ENCODE results near the gene SMC6. TPM values are rescaled to one million over a fixed set of nuclear protein-coding genes. Genes with fewer than 3 reads are reported as not detected.

The SMC6 gene
- total RNA-seq, 5 donors from 2014 or later (not counting 1 experiment from before 2014, with no cell fraction given) = 14.1 to 22.8 (median 18.1) TPM

DNA sequence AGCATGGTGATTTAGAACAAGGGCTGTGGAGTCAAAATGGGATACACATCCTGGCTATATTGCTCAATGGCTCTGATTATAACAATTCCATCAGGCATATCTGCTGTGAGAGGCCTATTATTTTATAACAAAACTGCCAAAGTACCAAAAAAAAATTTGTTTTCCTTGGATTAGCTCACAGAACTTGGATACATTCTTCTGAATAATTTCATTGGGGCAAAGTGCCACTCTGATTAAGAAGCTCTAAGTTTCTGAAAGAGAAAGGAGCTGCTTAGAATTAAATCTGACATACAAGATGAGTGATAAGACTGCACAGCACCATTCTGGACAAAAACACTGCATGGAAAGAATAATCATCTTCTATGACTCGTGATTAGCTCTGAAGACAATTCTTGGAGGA, 85.7 kb downstream of the SMC6 start:
- no peaks in the 10 kb centered on the region for H3K9me3 Mint-ChIP-seq
- Histone ChIP-seq H3K27ac (ENCODE audit: low read length) (no peak overlapping the region), H3K4me3 (ENCODE audit: control insufficient read depth in 1 of 2, extremely low read depth in 1 of 2, low read length in 1 of 2) (no peak overlapping the region), H3K9me3 (no peaks in the 10 kb centered on the region), H3K36me3 (ENCODE audit: control insufficient read depth in 2 of 2, extremely low read depth in 1 of 2, insufficient read depth in 1 of 2, low read length in 1 of 2) (peaks cover 0 to 26% of the 10 kb centered on the region in 2 donors), H3K4me1 (ENCODE audit: control insufficient read depth in 1 of 2, extremely low read depth in 1 of 2, insufficient read depth in 2 of 2, low read length in 2 of 2) (no peaks in the 10 kb centered on the region), H3K27me3 (replicated peaks in 1 of 2; ENCODE audit: control insufficient read depth in 2 of 2, extremely low read depth in 1 of 2, insufficient read depth in 2 of 2, low read length in 1 of 2) (no peaks in the 10 kb centered on the region)
- no peak overlapping the region for H3K27ac Mint-ChIP-seq
- H3K4me1 Mint-ChIP-seq = no peaks in the 10 kb centered on the region
- no peak overlapping the region for H3K4me3 Mint-ChIP-seq
- H3K27me3 Mint-ChIP-seq = no peaks in the 10 kb centered on the region
- WGBS (ENCODE audit: insufficient coverage) = no CpG with 5 or more reads among the region's 1 CpG
- POLR2A ChIA-PET = no interaction called here
- ATAC-seq (replicated peaks in 1 of 4) = no peak
- DNase-seq = no peak
- CTCF ChIA-PET = interaction anchor here (0.8 to 7.3 kb wide), 3 partner anchors 20 to 23 kb away, joined by 3 to 84 read pairs (median 3); no protein-coding TSS in a partner anchor
- peaks cover 48% of the 10 kb centered on the region for H3K36me3 Mint-ChIP-seq

DNA sequence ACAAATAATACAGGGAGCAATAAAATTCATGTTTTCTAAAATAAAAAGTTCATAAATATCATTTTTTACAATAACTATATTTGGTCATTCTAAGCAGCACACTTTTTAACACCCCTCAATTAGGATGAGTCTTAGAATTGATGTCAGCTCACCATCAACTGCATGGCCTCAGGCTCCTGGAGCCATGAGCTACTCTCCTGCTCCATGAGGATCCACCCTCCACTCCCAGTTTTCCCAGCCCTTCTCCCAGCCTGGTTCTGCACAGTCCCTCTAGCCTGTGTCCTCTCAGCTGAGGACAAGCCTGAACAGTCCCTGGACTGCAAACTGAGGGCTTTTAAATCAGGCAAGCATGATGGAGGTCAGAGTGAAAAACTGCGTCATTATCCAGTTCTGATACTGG, 89.1 kb downstream of the SMC6 start:
- H3K36me3 ChIP-seq (ENCODE audit: control insufficient read depth in 2 of 2, extremely low read depth in 1 of 2, insufficient read depth in 1 of 2, low read length in 1 of 2) = peaks cover 0 to 36% of the 10 kb centered on the region in 2 donors
- H3K27me3 Mint-ChIP-seq = no peaks in the 10 kb centered on the region
- no peak for ATAC-seq (replicated peaks in 1 of 4)

DNA sequence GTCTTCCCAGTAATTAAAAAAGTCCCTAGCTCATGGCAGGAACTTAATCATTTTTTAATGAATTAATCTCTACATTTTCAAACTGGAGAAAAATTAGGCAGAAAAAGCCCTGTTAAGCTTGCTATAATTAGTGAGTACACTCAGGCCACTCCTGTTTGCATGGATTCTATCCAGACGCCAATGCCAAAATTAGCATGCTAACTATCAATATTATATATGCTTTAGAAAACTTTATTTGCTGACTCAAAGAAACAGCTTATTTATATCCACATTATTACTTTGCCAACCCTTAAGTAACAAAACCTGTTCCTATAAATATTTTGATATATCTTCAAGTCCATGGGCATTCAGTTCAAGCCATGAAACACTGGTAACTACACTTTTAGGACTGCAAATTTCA, 90.9 kb downstream of the SMC6 start:
- CTCF ChIA-PET = interaction anchor here (0.8 to 3.3 kb wide), 2 partner anchors 8 to 9 kb away, joined by 3 to 23 read pairs; no protein-coding TSS in a partner anchor
- no peak overlapping the region for H3K27ac Mint-ChIP-seq
- Histone ChIP-seq H3K27me3 (replicated peaks in 1 of 2; ENCODE audit: control insufficient read depth in 2 of 2, extremely low read depth in 1 of 2, insufficient read depth in 2 of 2, low read length in 1 of 2) (no peaks in the 10 kb centered on the region), H3K4me1 (ENCODE audit: control insufficient read depth in 1 of 2, extremely low read depth in 1 of 2, insufficient read depth in 2 of 2, low read length in 2 of 2) (no peaks in the 10 kb centered on the region), H3K4me3 (ENCODE audit: control insufficient read depth in 1 of 2, extremely low read depth in 1 of 2, low read length in 1 of 2) (no peak overlapping the region), H3K9me3 (no peaks in the 10 kb centered on the region), H3K27ac (ENCODE audit: low read length) (no peak overlapping the region), H3K36me3 (ENCODE audit: control insufficient read depth in 2 of 2, extremely low read depth in 1 of 2, insufficient read depth in 1 of 2, low read length in 1 of 2) (peaks cover 0 to 28% of the 10 kb centered on the region in 2 donors)
- H3K4me3 Mint-ChIP-seq = no peak overlapping the region
- no CpG with 5 or more reads among the region's 1 CpG for WGBS (ENCODE audit: insufficient coverage)
- DNase-seq (no peak), ATAC-seq (replicated peaks in 1 of 4) (no peak)
- H3K27me3 Mint-ChIP-seq = no peaks in the 10 kb centered on the region
- peaks cover 42% of the 10 kb centered on the region for H3K36me3 Mint-ChIP-seq
- no peaks in the 10 kb centered on the region for H3K4me1 Mint-ChIP-seq
- H3K9me3 Mint-ChIP-seq = no peaks in the 10 kb centered on the region
- POLR2A ChIA-PET = no interaction called here

More for the DNA sequence above, 89.1 kb downstream of the SMC6 start:
- no peaks in the 10 kb centered on the region for H3K9me3 Mint-ChIP-seq
- H3K9me3 ChIP-seq = no peaks in the 10 kb centered on the region
- H3K4me3 Mint-ChIP-seq = no peak overlapping the region
- no peak overlapping the region for H3K4me3 ChIP-seq (ENCODE audit: control insufficient read depth in 1 of 2, extremely low read depth in 1 of 2, low read length in 1 of 2)
- H3K36me3 Mint-ChIP-seq = peaks cover 55% of the 10 kb centered on the region
- H3K27me3 ChIP-seq (replicated peaks in 1 of 2; ENCODE audit: control insufficient read depth in 2 of 2, extremely low read depth in 1 of 2, insufficient read depth in 2 of 2, low read length in 1 of 2) = no peaks in the 10 kb centered on the region
- no peak for DNase-seq
- POLR2A ChIA-PET = no interaction called here
- CTCF ChIA-PET = no interaction called here
- WGBS (ENCODE audit: insufficient coverage) = 100% methylated on average over 1 of the region's 1 CpG
- H3K27ac Mint-ChIP-seq = no peak overlapping the region
- no peak overlapping the region for H3K27ac ChIP-seq (ENCODE audit: low read length)
- H3K4me1 Mint-ChIP-seq = no peaks in the 10 kb centered on the region
- H3K4me1 ChIP-seq (ENCODE audit: control insufficient read depth in 1 of 2, extremely low read depth in 1 of 2, insufficient read depth in 2 of 2, low read length in 2 of 2) = no peaks in the 10 kb centered on the region

DNA sequence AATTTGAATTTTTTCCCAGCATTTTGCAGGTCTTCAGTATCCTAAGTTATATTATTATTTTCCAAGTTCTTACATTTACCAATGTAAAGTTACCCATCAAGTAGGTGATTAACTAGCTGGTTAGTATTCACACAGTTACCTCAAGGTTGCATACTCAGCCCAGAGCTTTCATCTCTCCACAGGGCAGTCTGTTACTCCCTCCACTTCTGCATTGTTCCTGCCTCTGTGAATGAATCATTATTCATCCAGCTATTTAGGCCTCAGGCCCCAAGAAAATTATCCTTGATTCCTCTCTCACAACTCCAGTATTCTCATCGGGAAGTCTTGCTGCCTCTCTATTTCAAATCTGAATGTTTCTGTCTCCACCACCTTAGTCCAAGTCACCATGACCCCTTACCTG, 92.2 kb downstream of the SMC6 start:
- H3K4me3 Mint-ChIP-seq = no peak overlapping the region
- ChIA-PET CTCF (interaction anchor here (1.1 to 3.3 kb wide), 3 partner anchors 10 to 15 kb away, joined by 3 to 23 read pairs (median 3); no protein-coding TSS in a partner anchor), POLR2A (no interaction called here)
- WGBS (ENCODE audit: insufficient coverage) = 100% methylated on average over 1 of the region's 1 CpG
- H3K4me1 ChIP-seq (ENCODE audit: control insufficient read depth in 1 of 2, extremely low read depth in 1 of 2, insufficient read depth in 2 of 2, low read length in 2 of 2) = no peaks in the 10 kb centered on the region
- no peak for ATAC-seq (replicated peaks in 1 of 4)
- H3K36me3 Mint-ChIP-seq = peaks cover 41% of the 10 kb centered on the region
- H3K27ac ChIP-seq (ENCODE audit: low read length) = no peak overlapping the region
- no peaks in the 10 kb centered on the region for H3K27me3 Mint-ChIP-seq
- no peaks in the 10 kb centered on the region for H3K9me3 ChIP-seq
- peaks cover 0 to 28% of the 10 kb centered on the region in 2 donors for H3K36me3 ChIP-seq (ENCODE audit: control insufficient read depth in 2 of 2, extremely low read depth in 1 of 2, insufficient read depth in 1 of 2, low read length in 1 of 2)
- no peaks in the 10 kb centered on the region for H3K9me3 Mint-ChIP-seq
- no peak for DNase-seq
- H3K4me1 Mint-ChIP-seq = no peaks in the 10 kb centered on the region
- no peaks in the 10 kb centered on the region for H3K27me3 ChIP-seq (replicated peaks in 1 of 2; ENCODE audit: control insufficient read depth in 2 of 2, extremely low read depth in 1 of 2, insufficient read depth in 2 of 2, low read length in 1 of 2)
- H3K4me3 ChIP-seq (ENCODE audit: control insufficient read depth in 1 of 2, extremely low read depth in 1 of 2, low read length in 1 of 2) = no peak overlapping the region
- no peak overlapping the region for H3K27ac Mint-ChIP-seq

DNA sequence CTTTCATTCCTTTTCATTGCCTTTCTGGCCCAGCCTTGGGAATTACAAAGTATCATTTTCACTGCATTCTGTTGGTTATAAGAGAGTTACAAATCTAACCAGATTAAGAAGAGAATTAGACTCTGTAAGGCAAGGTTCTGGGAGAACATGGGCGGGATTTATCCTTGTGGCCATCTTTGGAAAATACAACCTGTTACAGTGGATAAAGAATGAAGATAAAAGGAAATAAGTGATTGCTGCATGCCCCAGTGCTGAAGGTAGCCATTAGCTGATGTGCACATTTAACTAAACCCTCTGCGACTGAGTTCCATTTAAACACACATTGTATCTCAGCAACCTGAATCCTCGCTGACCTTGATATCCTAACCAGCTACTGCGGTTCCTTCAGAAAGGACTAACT, 93.4 kb downstream of the SMC6 start:
- no peak overlapping the region for H3K4me3 Mint-ChIP-seq
- 95% methylated on average over 4 of the region's 4 CpGs for WGBS (ENCODE audit: insufficient coverage)
- no peaks in the 10 kb centered on the region for H3K27me3 Mint-ChIP-seq
- H3K36me3 ChIP-seq (ENCODE audit: control insufficient read depth in 2 of 2, extremely low read depth in 1 of 2, insufficient read depth in 1 of 2, low read length in 1 of 2) = peaks cover 0 to 17% of the 10 kb centered on the region in 2 donors
- DNase-seq = no peak
- H3K4me1 Mint-ChIP-seq = no peaks in the 10 kb centered on the region
- ChIA-PET CTCF (interaction anchor here (0.6 to 1.4 kb wide), 3 partner anchors 13 to 278 kb away, joined by 3 read pairs; no protein-coding TSS in a partner anchor), POLR2A (no interaction called here)
- no peak overlapping the region for H3K27ac ChIP-seq (ENCODE audit: low read length)
- ATAC-seq (replicated peaks in 1 of 4) = no peak
- no peaks in the 10 kb centered on the region for H3K27me3 ChIP-seq (replicated peaks in 1 of 2; ENCODE audit: control insufficient read depth in 2 of 2, extremely low read depth in 1 of 2, insufficient read depth in 2 of 2, low read length in 1 of 2)
- no peak overlapping the region for H3K4me3 ChIP-seq (ENCODE audit: control insufficient read depth in 1 of 2, extremely low read depth in 1 of 2, low read length in 1 of 2)
- H3K36me3 Mint-ChIP-seq = peaks cover 32% of the 10 kb centered on the region
- H3K27ac Mint-ChIP-seq = no peak overlapping the region
- H3K4me1 ChIP-seq (ENCODE audit: control insufficient read depth in 1 of 2, extremely low read depth in 1 of 2, insufficient read depth in 2 of 2, low read length in 2 of 2) = no peaks in the 10 kb centered on the region
- no peaks in the 10 kb centered on the region for H3K9me3 ChIP-seq
- H3K9me3 Mint-ChIP-seq = no peaks in the 10 kb centered on the region

DNA sequence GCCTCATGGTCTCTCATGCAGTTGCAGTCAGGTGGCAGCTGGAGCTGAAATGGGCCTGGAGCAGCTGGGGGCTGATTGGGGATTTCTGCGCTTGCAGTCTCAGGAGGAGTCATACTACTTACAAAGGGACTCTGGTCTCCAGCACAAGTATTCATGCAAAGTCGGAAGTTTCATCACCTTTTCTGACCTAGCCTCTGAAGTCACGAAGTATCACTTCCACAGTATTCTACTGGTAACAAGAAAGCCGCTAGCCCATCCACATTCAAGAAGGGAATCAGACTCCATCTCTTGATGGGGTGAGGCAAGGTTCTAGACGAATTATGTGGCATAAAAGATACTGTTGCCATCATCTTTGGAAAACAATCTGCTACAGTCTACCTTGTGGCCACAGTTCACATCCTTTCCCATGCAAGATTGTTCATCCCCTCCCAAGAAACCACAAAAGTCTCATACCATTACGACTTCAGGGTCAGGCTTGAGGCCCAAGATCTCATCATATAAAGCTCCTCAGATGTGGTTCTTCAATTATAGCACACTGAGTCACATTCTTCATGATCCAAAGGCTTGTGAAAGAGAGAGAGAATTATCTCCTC, 95.3 kb downstream of the SMC6 start:
- 56% methylated on average over 2 of the region's 6 CpGs for WGBS (ENCODE audit: insufficient coverage)
- CTCF ChIA-PET = interaction anchor here in 1 of 2 donors (1.0 kb wide), 1 partner anchor 1581 kb away, joined by 3 read pairs; no protein-coding TSS in a partner anchor
- no peak for ATAC-seq (replicated peaks in 1 of 4)

More for the DNA sequence above, 95.3 kb downstream of the SMC6 start:
- Mint-ChIP-seq H3K27me3 (no peaks in the 10 kb centered on the region), H3K27ac (no peak overlapping the region), H3K4me1 (no peaks in the 10 kb centered on the region), H3K4me3 (no peak overlapping the region), H3K9me3 (no peaks in the 10 kb centered on the region), H3K36me3 (peaks cover 24% of the 10 kb centered on the region)
- H3K36me3 ChIP-seq (ENCODE audit: control insufficient read depth in 2 of 2, extremely low read depth in 1 of 2, insufficient read depth in 1 of 2, low read length in 1 of 2) = peaks cover 0 to 9% of the 10 kb centered on the region in 2 donors
- no peaks in the 10 kb centered on the region for H3K4me1 ChIP-seq (ENCODE audit: control insufficient read depth in 1 of 2, extremely low read depth in 1 of 2, insufficient read depth in 2 of 2, low read length in 2 of 2)
- no peaks in the 10 kb centered on the region for H3K9me3 ChIP-seq
- POLR2A ChIA-PET = no interaction called here
- no peak overlapping the region for H3K27ac ChIP-seq (ENCODE audit: low read length)
- no peak for DNase-seq
- no peak overlapping the region for H3K4me3 ChIP-seq (ENCODE audit: control insufficient read depth in 1 of 2, extremely low read depth in 1 of 2, low read length in 1 of 2)
- no peaks in the 10 kb centered on the region for H3K27me3 ChIP-seq (replicated peaks in 1 of 2; ENCODE audit: control insufficient read depth in 2 of 2, extremely low read depth in 1 of 2, insufficient read depth in 2 of 2, low read length in 1 of 2)
